Nephron progenitor cell (in vitro differentiated cells): Measurements from ENCODE around the gene OMD.

Experiments used
- DNase-seq: peaks from one replicate; pipeline ENCODE4 v3.0.0; 2021
- H3K27ac Mint-ChIP-seq: 2 replicates; pipeline ENCODE4 v1.8.0; 2021; ENCODE audit warnings: mild to moderate bottlenecking, moderate library complexity, mixed read lengths
- H3K27me3 Mint-ChIP-seq: 2 replicates; pipeline ENCODE4 v1.8.0; 2021; ENCODE audit warnings: mild to moderate bottlenecking, low read depth, mixed read lengths; ENCODE audit not compliant: poor library complexity
- H3K36me3 Mint-ChIP-seq: 2 replicates; pipeline ENCODE4 v1.8.0; 2021; ENCODE audit warnings: low read depth, mixed read lengths
- H3K4me1 Mint-ChIP-seq: 2 replicates; pipeline ENCODE4 v1.8.0; 2021; ENCODE audit warnings: mixed read lengths
- H3K4me3 Mint-ChIP-seq: 2 replicates; pipeline ENCODE4 v1.8.0; 2021; ENCODE audit warnings: mild to moderate bottlenecking, moderate library complexity, mixed read lengths
- H3K9me3 Mint-ChIP-seq: 2 replicates; pipeline ENCODE4 v1.8.0; 2021; ENCODE audit warnings: mild to moderate bottlenecking, moderate library complexity, mixed read lengths
- TF ChIP-seq, protein P1 (sequence below): fragments of 200-600 bp; sonication (generic); IDR thresholded peaks from 2 replicates; pipeline ENCODE4 v1.5.0; 2021; ENCODE audit warnings: antibody characterized with exemption

The OMD gene

GRCh38 chr9:92457576-92457975 lies 33.3 kb upstream of the OMD start:
- Mint-ChIP-seq H3K36me3 (no peaks in the 10 kb centered on the region), H3K27ac (no peak overlapping the region), H3K4me1 (no peaks in the 10 kb centered on the region), H3K4me3 (no peak overlapping the region), H3K9me3 (peaks cover 3% of the 10 kb centered on the region), H3K27me3 (peaks cover 4% of the 10 kb centered on the region)
- TF ChIP-seq, protein P1, sequence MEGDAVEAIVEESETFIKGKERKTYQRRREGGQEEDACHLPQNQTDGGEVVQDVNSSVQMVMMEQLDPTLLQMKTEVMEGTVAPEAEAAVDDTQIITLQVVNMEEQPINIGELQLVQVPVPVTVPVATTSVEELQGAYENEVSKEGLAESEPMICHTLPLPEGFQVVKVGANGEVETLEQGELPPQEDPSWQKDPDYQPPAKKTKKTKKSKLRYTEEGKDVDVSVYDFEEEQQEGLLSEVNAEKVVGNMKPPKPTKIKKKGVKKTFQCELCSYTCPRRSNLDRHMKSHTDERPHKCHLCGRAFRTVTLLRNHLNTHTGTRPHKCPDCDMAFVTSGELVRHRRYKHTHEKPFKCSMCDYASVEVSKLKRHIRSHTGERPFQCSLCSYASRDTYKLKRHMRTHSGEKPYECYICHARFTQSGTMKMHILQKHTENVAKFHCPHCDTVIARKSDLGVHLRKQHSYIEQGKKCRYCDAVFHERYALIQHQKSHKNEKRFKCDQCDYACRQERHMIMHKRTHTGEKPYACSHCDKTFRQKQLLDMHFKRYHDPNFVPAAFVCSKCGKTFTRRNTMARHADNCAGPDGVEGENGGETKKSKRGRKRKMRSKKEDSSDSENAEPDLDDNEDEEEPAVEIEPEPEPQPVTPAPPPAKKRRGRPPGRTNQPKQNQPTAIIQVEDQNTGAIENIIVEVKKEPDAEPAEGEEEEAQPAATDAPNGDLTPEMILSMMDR: no peak
- DNase-seq: no peak

- peaks cover 5% of the 10 kb centered on the region for H3K9me3 Mint-ChIP-seq
Measured at GRCh38 chr9:92455217-92455616, 30.9 kb upstream of the OMD start.

GRCh38 chr9:92446536-92446935 lies 22.3 kb upstream of the OMD start:
- no peaks in the 10 kb centered on the region for H3K4me1 Mint-ChIP-seq
- H3K4me3 Mint-ChIP-seq: no peak overlapping the region
- DNase-seq: no peak
- peaks cover 12% of the 10 kb centered on the region for H3K27me3 Mint-ChIP-seq
- TF ChIP-seq, protein P1: no peak
- no peaks in the 10 kb centered on the region for H3K36me3 Mint-ChIP-seq
- peaks cover 9% of the 10 kb centered on the region for H3K9me3 Mint-ChIP-seq
- H3K27ac Mint-ChIP-seq: no peak overlapping the region

More at GRCh38 chr9:92455217-92455616, 30.9 kb upstream of the OMD start:
- DNase-seq: no peak
- peaks cover 4% of the 10 kb centered on the region for H3K27me3 Mint-ChIP-seq
- TF ChIP-seq, protein P1: peak; percentile 7
- no peak overlapping the region for H3K4me3 Mint-ChIP-seq
- no peak overlapping the region for H3K27ac Mint-ChIP-seq
- no peaks in the 10 kb centered on the region for H3K4me1 Mint-ChIP-seq
- no peaks in the 10 kb centered on the region for H3K36me3 Mint-ChIP-seq

DNA sequence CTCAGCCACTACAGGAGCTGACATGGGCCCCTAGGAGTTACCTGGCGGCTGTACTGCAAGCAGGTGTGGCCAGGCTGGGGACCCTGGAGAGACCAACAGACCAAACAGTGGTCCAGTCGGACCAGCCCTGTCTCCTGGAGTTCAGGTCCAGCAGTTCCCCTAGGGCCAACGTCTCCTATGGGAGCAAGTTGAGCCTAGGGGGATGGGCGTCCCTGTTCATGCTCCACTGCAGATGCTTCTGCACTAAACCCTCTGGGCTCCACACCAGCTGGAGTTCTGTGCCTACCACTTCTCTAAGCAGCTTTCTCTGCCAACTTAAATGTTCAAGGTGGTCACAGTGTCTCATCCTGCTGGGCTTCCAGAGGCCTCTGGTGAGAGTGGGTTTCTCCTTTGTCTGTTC lies 20.6 kb upstream of the OMD start:
- Mint-ChIP-seq H3K27me3 (peaks cover 12% of the 10 kb centered on the region), H3K36me3 (no peaks in the 10 kb centered on the region), H3K9me3 (peaks cover 4% of the 10 kb centered on the region), H3K4me1 (no peaks in the 10 kb centered on the region), H3K27ac (no peak overlapping the region), H3K4me3 (no peak overlapping the region)
- TF ChIP-seq, protein P1: no peak
- peak; percentile 4 for DNase-seq

GRCh38 chr9:92440751-92441046 lies 16.4 kb upstream of the OMD start:
- DNase-seq: no peak
- TF ChIP-seq, protein P1: no peak
- H3K9me3 Mint-ChIP-seq: no peaks in the 10 kb centered on the region
- H3K27me3 Mint-ChIP-seq: peaks cover 7% of the 10 kb centered on the region
- no peaks in the 10 kb centered on the region for H3K4me1 Mint-ChIP-seq
- H3K36me3 Mint-ChIP-seq: no peaks in the 10 kb centered on the region
- no peak overlapping the region for H3K4me3 Mint-ChIP-seq
- H3K27ac Mint-ChIP-seq: no peak overlapping the region

DNA sequence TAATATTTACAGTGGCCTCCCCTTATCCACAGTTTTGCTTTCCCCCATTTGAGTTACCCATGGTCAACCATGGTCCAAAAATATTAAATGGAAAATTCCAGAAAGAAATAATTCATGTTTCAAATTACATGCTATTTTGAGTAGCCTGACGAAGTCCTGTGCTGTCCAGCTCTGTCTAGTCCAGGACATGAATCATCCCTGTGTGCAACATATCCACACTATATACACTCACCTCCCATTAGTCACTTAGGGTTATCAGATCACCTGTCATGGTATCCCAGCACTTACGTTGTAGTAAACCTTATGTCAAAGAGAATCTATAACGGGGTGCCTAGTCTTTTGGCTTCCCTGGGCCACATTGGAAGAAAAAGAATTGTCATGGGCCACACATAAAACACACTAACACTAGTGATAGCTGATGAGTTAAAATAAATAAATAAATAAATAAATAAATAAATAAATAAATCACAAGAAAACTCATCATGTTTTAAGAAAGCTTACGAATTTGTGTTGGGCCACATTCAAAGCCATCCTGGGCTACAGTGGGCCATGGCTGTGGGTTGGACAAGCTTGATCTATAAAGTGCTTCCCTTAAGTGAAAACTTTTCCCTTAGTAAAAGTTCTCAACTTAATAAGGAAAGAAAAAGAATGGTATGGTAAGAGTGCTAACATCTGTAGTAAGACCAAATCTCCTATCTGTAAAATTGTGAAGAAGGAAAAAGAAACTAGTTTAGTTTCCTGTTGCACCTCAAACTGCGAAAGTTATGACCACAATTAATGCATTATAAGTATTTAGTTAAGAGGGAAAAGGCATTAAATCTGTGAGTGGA lies 15.9 kb upstream of the OMD start:
- no peaks in the 10 kb centered on the region for H3K9me3 Mint-ChIP-seq
- H3K4me3 Mint-ChIP-seq: no peak overlapping the region
- peaks cover 4% of the 10 kb centered on the region for H3K27me3 Mint-ChIP-seq
- H3K27ac Mint-ChIP-seq: no peak overlapping the region
- no peak for DNase-seq
- TF ChIP-seq, protein P1: no peak
- no peaks in the 10 kb centered on the region for H3K36me3 Mint-ChIP-seq
- no peaks in the 10 kb centered on the region for H3K4me1 Mint-ChIP-seq
